Upper lobe of left lung (tissue), 4 donors: Measurements from ENCODE around the gene TP53BP1.

Source experiments
- EP300 ChIP-seq, 4 donors: sonication (generic); formaldehyde crosslinking; IDR thresholded peaks; one replicate each; pipeline ENCODE4 v1.5.1; 2017; ENCODE audit warnings: antibody characterized with exemption in 4 of 4, control low read depth in 2 of 4
- POLR2A ChIP-seq, 4 donors: fragments of 450-650 bp; IDR thresholded peaks; one replicate each; pipeline ENCODE4 v1.5.1; 2016 to 2017; ENCODE audit warnings: antibody characterized with exemption in 4 of 4, mild to moderate bottlenecking in 2 of 4
- POLR2AphosphoS5 ChIP-seq, 2 donors: sonication (generic); formaldehyde crosslinking; IDR thresholded peaks; one replicate each; pipeline ENCODE4 v1.5.1; 2017; ENCODE audit warnings: antibody characterized with exemption in 2 of 2
- TF ChIP-seq, protein P1 (sequence below), 6 experiments: fragments of 450-650 bp in 4 of 6; fragments of 200-600 bp in 2 of 6; sonication (generic) in 2 of 6; IDR thresholded peaks; one replicate each; pipeline ENCODE4 v1.5.1; 2016 to 2019; ENCODE audit warnings: antibody characterized with exemption in 6 of 6

DNA sequence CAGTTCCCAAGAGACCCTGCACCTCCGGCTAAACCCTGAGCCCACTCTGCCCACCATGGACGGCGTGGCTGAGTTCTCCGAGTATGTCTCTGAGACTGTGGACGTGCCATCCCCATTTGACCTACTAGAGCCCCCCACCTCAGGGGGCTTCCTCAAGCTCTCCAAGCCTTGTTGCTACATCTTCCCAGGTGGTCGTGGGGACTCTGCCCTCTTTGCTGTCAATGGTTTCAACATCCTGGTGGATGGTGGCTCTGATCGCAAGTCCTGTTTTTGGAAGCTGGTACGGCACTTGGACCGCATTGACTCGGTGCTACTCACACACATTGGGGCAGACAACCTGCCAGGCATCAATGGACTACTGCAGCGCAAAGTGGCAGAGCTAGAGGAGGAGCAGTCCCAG is 28.5 kb upstream of the TP53BP1 start:
- TF ChIP-seq, protein P1, sequence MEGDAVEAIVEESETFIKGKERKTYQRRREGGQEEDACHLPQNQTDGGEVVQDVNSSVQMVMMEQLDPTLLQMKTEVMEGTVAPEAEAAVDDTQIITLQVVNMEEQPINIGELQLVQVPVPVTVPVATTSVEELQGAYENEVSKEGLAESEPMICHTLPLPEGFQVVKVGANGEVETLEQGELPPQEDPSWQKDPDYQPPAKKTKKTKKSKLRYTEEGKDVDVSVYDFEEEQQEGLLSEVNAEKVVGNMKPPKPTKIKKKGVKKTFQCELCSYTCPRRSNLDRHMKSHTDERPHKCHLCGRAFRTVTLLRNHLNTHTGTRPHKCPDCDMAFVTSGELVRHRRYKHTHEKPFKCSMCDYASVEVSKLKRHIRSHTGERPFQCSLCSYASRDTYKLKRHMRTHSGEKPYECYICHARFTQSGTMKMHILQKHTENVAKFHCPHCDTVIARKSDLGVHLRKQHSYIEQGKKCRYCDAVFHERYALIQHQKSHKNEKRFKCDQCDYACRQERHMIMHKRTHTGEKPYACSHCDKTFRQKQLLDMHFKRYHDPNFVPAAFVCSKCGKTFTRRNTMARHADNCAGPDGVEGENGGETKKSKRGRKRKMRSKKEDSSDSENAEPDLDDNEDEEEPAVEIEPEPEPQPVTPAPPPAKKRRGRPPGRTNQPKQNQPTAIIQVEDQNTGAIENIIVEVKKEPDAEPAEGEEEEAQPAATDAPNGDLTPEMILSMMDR (IDR thresholded peaks at IDR 0.05): no peak
- TF ChIP-seq POLR2A (IDR thresholded peaks at IDR 0.05) (no peak), EP300 (IDR thresholded peaks at IDR 0.05) (no peak), POLR2AphosphoS5 (IDR thresholded peaks at IDR 0.05) (no peak)
